Stimulated activated naive CD8-positive, alpha-beta T cell treated with anti-CD3 and anti-CD28 coated beads, Interleukin-15, amount 100 ng/mL, for 72 hours (primary cell): ENCODE measurements around the gene ATP2C1.
"Not testable (repeated sequence)": the region's sequence is repeated elsewhere in the genome, so short reads cannot be mapped to it uniquely, and the experiment has no call there.

Experiments
- ATAC-seq: fragments of 150-1000 bp; cut with Tn5 transposase; 2 replicates; pipeline ENCODE4 v1.10.0; 2021; ENCODE audit warnings: mild to moderate bottlenecking, moderate library complexity
- DNase-seq, 2 donors: peaks; one replicate each; pipeline ENCODE4 v3.0.0; 2021 to 2022
- H3K27ac Mint-ChIP-seq, 2 donors: one replicate each; pipeline ENCODE4 v1.8.0; 2022; ENCODE audit warnings: mild to moderate bottlenecking in 2 of 2, mixed read lengths in 2 of 2, moderate library complexity in 2 of 2
- H3K27me3 Mint-ChIP-seq: one replicate; pipeline ENCODE4 v1.8.0; 2022; ENCODE audit warnings: mixed read lengths
- H3K4me1 Mint-ChIP-seq: one replicate; pipeline ENCODE4 v1.8.0; 2022; ENCODE audit warnings: mild to moderate bottlenecking, mixed read lengths
- H3K4me3 Mint-ChIP-seq, 2 donors: one replicate each; pipeline ENCODE4 v1.8.0; 2022; ENCODE audit warnings: mild to moderate bottlenecking in 2 of 2, mixed read lengths in 2 of 2, moderate library complexity in 1 of 2
- H3K9me3 Mint-ChIP-seq, 2 donors: one replicate each; pipeline ENCODE4 v1.8.0; 2022; ENCODE audit warnings: mixed read lengths in 2 of 2

The ATP2C1 gene

GRCh38 chr3:131026321-131027151 is 132.7 kb downstream of the ATP2C1 start, which contains the start of the genes ASTE1 and NEK11:
ASTE1 (minus strand) TSS chr3:131026825; CDS start chr3:131025306, 1,519 bp downstream.
NEK11 (plus strand) TSS chr3:131026877; CDS start chr3:131029709, 2,832 bp downstream.
- DNase-seq (peak; percentile 87 to 92), ATAC-seq (peak; percentile 98)
- Mint-ChIP-seq H3K27ac (peak within 1 kb of the TSS; percentile 98), H3K9me3 (no peaks in the 10 kb centered on the region), H3K27me3 (no peaks in the 10 kb centered on the region), H3K4me1 (peaks cover 40% of the 10 kb centered on the region), H3K4me3 (peak within 1 kb of the TSS; percentile 84 to 93)

GRCh38 chr3:131028844-131029243 is 135.0 kb downstream of the ATP2C1 start:
- Mint-ChIP-seq H3K27me3 (no peaks in the 10 kb centered on the region), H3K27ac (no peak overlapping the region), H3K9me3 (no peaks in the 10 kb centered on the region), H3K4me1 (peaks cover 31% of the 10 kb centered on the region), H3K4me3 (no peak overlapping the region)
- no peak for DNase-seq
- no peak for ATAC-seq

- no peaks in the 10 kb centered on the region for H3K27me3 Mint-ChIP-seq
- ATAC-seq (no peak), DNase-seq (no peak)
- H3K27ac Mint-ChIP-seq = no peak overlapping the region
- peaks cover 9% of the 10 kb centered on the region for H3K4me1 Mint-ChIP-seq
- H3K4me3 Mint-ChIP-seq = no peak overlapping the region
- H3K9me3 Mint-ChIP-seq = no peaks in the 10 kb centered on the region
Observed at GRCh38 chr3:131031660-131032059, 137.8 kb downstream of the ATP2C1 start.

GRCh38 chr3:131033480-131034080 is 139.7 kb downstream of the ATP2C1 start:
- no peak overlapping the region for H3K4me3 Mint-ChIP-seq
- H3K27ac Mint-ChIP-seq = no peak overlapping the region
- peak in 1 of 2 donors; percentile 36 for DNase-seq

GRCh38 chr3:131036200-131036816 is 142.4 kb downstream of the ATP2C1 start:
- H3K27ac Mint-ChIP-seq = no peak overlapping the region
- H3K27me3 Mint-ChIP-seq = no peaks in the 10 kb centered on the region
- DNase-seq = no peak
- no peaks in the 10 kb centered on the region for H3K9me3 Mint-ChIP-seq
- ATAC-seq = no peak
- H3K4me1 Mint-ChIP-seq = no peaks in the 10 kb centered on the region
- no peak overlapping the region for H3K4me3 Mint-ChIP-seq

More at GRCh38 chr3:131033480-131034080, 139.7 kb downstream of the ATP2C1 start:
- H3K27me3 Mint-ChIP-seq = no peaks in the 10 kb centered on the region
- no peaks in the 10 kb centered on the region for H3K4me1 Mint-ChIP-seq
- no peaks in the 10 kb centered on the region for H3K9me3 Mint-ChIP-seq
- no peak for ATAC-seq

- no peak overlapping the region for H3K4me3 Mint-ChIP-seq
- DNase-seq (no peak), ATAC-seq (no peak)
- H3K27me3 Mint-ChIP-seq = no peaks in the 10 kb centered on the region
- no peaks in the 10 kb centered on the region for H3K4me1 Mint-ChIP-seq
- no peak overlapping the region for H3K27ac Mint-ChIP-seq
- no peaks in the 10 kb centered on the region for H3K9me3 Mint-ChIP-seq
Observed at GRCh38 chr3:131036986-131037385, 143.1 kb downstream of the ATP2C1 start.

- ATAC-seq = no peak
- H3K4me3 Mint-ChIP-seq = no peak overlapping the region
Observed at GRCh38 chr3:131038326-131038725, 144.4 kb downstream of the ATP2C1 start.

GRCh38 chr3:131042271-131042985 is 148.5 kb downstream of the ATP2C1 start:
- H3K27me3 Mint-ChIP-seq = not testable (repeated sequence)
- Mint-ChIP-seq H3K4me3 (peak overlapping the region in 1 of 2 donors; percentile 13), H3K4me1 (peaks cover 15% of the 10 kb centered on the region), H3K27ac (peak overlapping the region in 1 of 2 donors; percentile 70), H3K9me3 (peaks cover 23 to 39% of the 10 kb centered on the region in 2 donors)
- ATAC-seq = peak; percentile 81
- peak; percentile 6 to 50 for DNase-seq

More at GRCh38 chr3:131038326-131038725, 144.4 kb downstream of the ATP2C1 start:
- Mint-ChIP-seq H3K4me1 (peaks cover 13% of the 10 kb centered on the region), H3K27ac (no peak overlapping the region), H3K9me3 (peaks cover 3 to 4% of the 10 kb centered on the region in 2 donors), H3K27me3 (no peaks in the 10 kb centered on the region)
- DNase-seq = no peak

- no peaks in the 10 kb centered on the region for H3K27me3 Mint-ChIP-seq
- peak overlapping the region in 1 of 2 donors; percentile 56 for H3K27ac Mint-ChIP-seq
- no peak for DNase-seq
- H3K9me3 Mint-ChIP-seq = peaks cover 25 to 44% of the 10 kb centered on the region in 2 donors
- no peak for ATAC-seq
- peaks cover 10% of the 10 kb centered on the region for H3K4me1 Mint-ChIP-seq
- no peak overlapping the region for H3K4me3 Mint-ChIP-seq
Observed at GRCh38 chr3:131047582-131047981, 153.7 kb downstream of the ATP2C1 start.

- no peaks in the 10 kb centered on the region for H3K27me3 Mint-ChIP-seq
- H3K9me3 Mint-ChIP-seq = peaks cover 25 to 43% of the 10 kb centered on the region in 2 donors
- ATAC-seq = no peak
- no peak for DNase-seq
- peak overlapping the region in 1 of 2 donors; percentile 56 for H3K27ac Mint-ChIP-seq
- H3K4me1 Mint-ChIP-seq = peaks cover 5% of the 10 kb centered on the region
- H3K4me3 Mint-ChIP-seq = no peak overlapping the region
Observed at GRCh38 chr3:131048030-131048429, 154.1 kb downstream of the ATP2C1 start.

GRCh38 chr3:131050001-131050400 is 156.1 kb downstream of the ATP2C1 start:
- Mint-ChIP-seq H3K9me3 (peaks cover 7 to 23% of the 10 kb centered on the region in 2 donors), H3K27me3 (no peaks in the 10 kb centered on the region), H3K4me3 (no peak overlapping the region), H3K4me1 (no peaks in the 10 kb centered on the region), H3K27ac (no peak overlapping the region)
- DNase-seq = no peak
- no peak for ATAC-seq

- no peak overlapping the region for H3K4me3 Mint-ChIP-seq
- H3K4me1 Mint-ChIP-seq = no peaks in the 10 kb centered on the region
- no peaks in the 10 kb centered on the region for H3K9me3 Mint-ChIP-seq
- no peaks in the 10 kb centered on the region for H3K27me3 Mint-ChIP-seq
- DNase-seq = no peak
- peak overlapping the region; percentile 27 to 52 for H3K27ac Mint-ChIP-seq
- no peak for ATAC-seq
Observed at GRCh38 chr3:131053043-131053859, 159.4 kb downstream of the ATP2C1 start.
